ENCODE results near the gene AASDHPPT.

Gene AASDHPPT

GRCh38 chr11:106132582-106133354, 55.3 kb downstream of the AASDHPPT start:
- Histone ChIP-seq H3K9ac (ENCODE audit: low read depth, low read length) (no peak overlapping the region), H3K4me3 (ENCODE audit: low read depth, low read length) (no peak overlapping the region), H3K4me1 (ENCODE audit: control insufficient read depth, insufficient read depth, low read length) (no peaks in the 10 kb centered on the region), H3K27me3 (ENCODE audit: control insufficient read depth, insufficient read depth, low read length) (no peaks in the 10 kb centered on the region), H3K9me3 (ENCODE audit: control insufficient read depth, insufficient read depth, low read length) (no peaks in the 10 kb centered on the region), H3K36me3 (ENCODE audit: control insufficient read depth, insufficient read depth, low read length) (no peaks in the 10 kb centered on the region)

GRCh38 chr11:106133529-106133928, 56.1 kb downstream of the AASDHPPT start:
- Histone ChIP-seq H3K9me3 (ENCODE audit: control insufficient read depth, insufficient read depth, low read length) (no peaks in the 10 kb centered on the region), H3K36me3 (ENCODE audit: control insufficient read depth, insufficient read depth, low read length) (no peaks in the 10 kb centered on the region), H3K27me3 (ENCODE audit: control insufficient read depth, insufficient read depth, low read length) (no peaks in the 10 kb centered on the region), H3K9ac (ENCODE audit: low read depth, low read length) (no peak overlapping the region), H3K4me3 (ENCODE audit: low read depth, low read length) (no peak overlapping the region), H3K4me1 (ENCODE audit: control insufficient read depth, insufficient read depth, low read length) (no peaks in the 10 kb centered on the region)

- H3K27me3 ChIP-seq (ENCODE audit: control insufficient read depth, insufficient read depth, low read length): no peaks in the 10 kb centered on the region
Observed at GRCh38 chr11:106137061-106137460, 59.6 kb downstream of the AASDHPPT start.

GRCh38 chr11:106137758-106138157, 60.3 kb downstream of the AASDHPPT start:
- Histone ChIP-seq H3K36me3 (ENCODE audit: control insufficient read depth, insufficient read depth, low read length) (no peaks in the 10 kb centered on the region), H3K9me3 (ENCODE audit: control insufficient read depth, insufficient read depth, low read length) (no peaks in the 10 kb centered on the region), H3K9ac (ENCODE audit: low read depth, low read length) (no peak overlapping the region), H3K4me3 (ENCODE audit: low read depth, low read length) (no peak overlapping the region), H3K27me3 (ENCODE audit: control insufficient read depth, insufficient read depth, low read length) (no peaks in the 10 kb centered on the region), H3K4me1 (ENCODE audit: control insufficient read depth, insufficient read depth, low read length) (no peaks in the 10 kb centered on the region)

More at GRCh38 chr11:106137061-106137460, 59.6 kb downstream of the AASDHPPT start:
- Histone ChIP-seq H3K36me3 (ENCODE audit: control insufficient read depth, insufficient read depth, low read length) (no peaks in the 10 kb centered on the region), H3K9ac (ENCODE audit: low read depth, low read length) (no peak overlapping the region), H3K9me3 (ENCODE audit: control insufficient read depth, insufficient read depth, low read length) (no peaks in the 10 kb centered on the region), H3K4me3 (ENCODE audit: low read depth, low read length) (no peak overlapping the region), H3K4me1 (ENCODE audit: control insufficient read depth, insufficient read depth, low read length) (no peaks in the 10 kb centered on the region)

Measured in iPS-15b (cell line).